H1 (cell line): ENCODE measurements around the gene HECTD4. TPM values are rescaled to one million over a fixed set of nuclear protein-coding genes. Genes with fewer than 3 reads are reported as not detected.

Experiments
- CTCF ChIA-PET: fragments of 300-600 bp; sonication (Branson Sonifier 250); formaldehyde crosslinking; loops from one replicate; lab custom pipeline; 2021; ENCODE audit not compliant: partially characterized antibody; lab: Charles Lee
- POLR2A ChIA-PET: fragments of 300-600 bp; sonication (Branson Sonifier 250); formaldehyde crosslinking; loops from one replicate; lab custom pipeline; 2021; ENCODE audit warnings: inconsistent platforms; ENCODE audit not compliant: partially characterized antibody; lab: Charles Lee
- DNase-seq, 2 experiments: peaks; one replicate each; pipeline versions ENCODE4 v3.0.0 to v3.0.0-alpha.2; 2010 to 2022; ENCODE audit warnings: low spot score in 2 of 2, low read depth in 1 of 2, mixed read lengths in 1 of 2
- FAIRE-seq: peaks from 2 replicates; lab custom pipeline; 2011; peaks lifted over from hg19 to GRCh38; lab: Jason Lieb, UNC
- H2AFZ ChIP-seq: 2 replicates; pipeline ENCODE4 v1.8.1; 2012; ENCODE audit warnings: low read length, inconsistent platforms
- H2AK5ac ChIP-seq: 2 replicates; pipeline ENCODE4 v1.6.1; 2013; ENCODE audit warnings: low read depth, low read length
- H2BK120ac ChIP-seq: replicated peaks from 2 replicates; pipeline ENCODE3; 2013; ENCODE audit warnings: low read depth, low read length, inconsistent platforms
- H2BK12ac ChIP-seq: 2 replicates; pipeline ENCODE4 v1.6.1; 2013; ENCODE audit warnings: low read depth, low read length
- H2BK15ac ChIP-seq: 2 replicates; pipeline ENCODE4 v1.6.1; 2013; ENCODE audit warnings: low read length
- H2BK20ac ChIP-seq: 2 replicates; pipeline ENCODE4 v1.6.1; 2013; ENCODE audit warnings: low read length
- H2BK5ac ChIP-seq: 2 replicates; pipeline ENCODE4 v1.6.1; 2013; ENCODE audit warnings: low read depth, low read length
- H3K14ac ChIP-seq: 2 replicates; pipeline ENCODE4 v1.6.1; 2013; ENCODE audit warnings: inconsistent platforms; ENCODE audit not compliant: insufficient read length
- H3K18ac ChIP-seq: 2 replicates; pipeline ENCODE4 v1.6.1; 2013; ENCODE audit warnings: low read length; ENCODE audit errors: extremely low read depth
- H3K23ac ChIP-seq: 2 replicates; pipeline ENCODE4 v1.6.1; 2013; ENCODE audit warnings: inconsistent platforms; ENCODE audit not compliant: insufficient read length
- H3K23me2 ChIP-seq: 2 replicates; pipeline ENCODE4 v1.6.1; 2013; ENCODE audit warnings: low read depth, low read length
- H3K27ac ChIP-seq: 2 replicates; pipeline ENCODE4 v1.6.1; 2011; ENCODE audit warnings: low read depth, low read length, inconsistent platforms
- H3K27me3 ChIP-seq, 4 experiments: replicated peaks in 1 of 4; 1 replicate in 1 of 4; 2 replicates in 3 of 4; pipeline versions ENCODE4 v1.6.1 to v1.8.1; 2011 to 2013; ENCODE audit warnings: low read length in 3 of 4, mild to moderate bottlenecking in 3 of 4, inconsistent platforms in 2 of 4, mixed read lengths in 2 of 4, moderate library complexity in 1 of 4; ENCODE audit not compliant: control insufficient read depth in 3 of 4, insufficient read depth in 3 of 4; ENCODE audit errors: extremely low read depth in 1 of 4
- H3K36me3 ChIP-seq, 4 experiments: 2 replicates each; pipeline versions ENCODE4 v1.6.1 to v1.8.1; 2011 to 2013; ENCODE audit warnings: mild to moderate bottlenecking in 4 of 4, low read length in 3 of 4, moderate library complexity in 2 of 4, control low read depth in 1 of 4, inconsistent platforms in 1 of 4; ENCODE audit not compliant: insufficient read depth in 4 of 4, control insufficient read depth in 2 of 4
- H3K4ac ChIP-seq: replicated peaks from 2 replicates; pipeline ENCODE3; 2013; ENCODE audit warnings: low read length, low read depth, mixed read lengths, inconsistent platforms; ENCODE audit not compliant: insufficient read length
- H3K4me1 ChIP-seq, 4 experiments: replicated peaks in 1 of 4; 1 replicate in 1 of 4; 2 replicates in 3 of 4; pipeline versions ENCODE4 v1.6.1 to v1.8.1; 2011 to 2013; ENCODE audit warnings: low read length in 3 of 4, inconsistent platforms in 2 of 4, mixed read lengths in 1 of 4; ENCODE audit not compliant: insufficient read depth in 4 of 4, control insufficient read depth in 3 of 4
- H3K4me2 ChIP-seq, 2 experiments: 2 replicates each; pipeline versions ENCODE4 v1.6.1 to v1.8.1; 2011 to 2013; ENCODE audit warnings: low read depth in 2 of 2, low read length in 2 of 2, control low read depth in 1 of 2, inconsistent platforms in 1 of 2, mild to moderate bottlenecking in 1 of 2; ENCODE audit not compliant: insufficient read depth in 1 of 2
- H3K4me3 ChIP-seq, 4 experiments: fragments of 200-600, 300-600 bp in 1 of 4; sonication (generic), shearing (Covaris generic), sonication (Bioruptor Twin) in 1 of 4; 2 replicates each; pipeline versions ENCODE4 v1.5.1 to v1.8.1; 2011 to 2016; ENCODE audit warnings: low read length in 4 of 4, low read depth in 3 of 4, control low read depth in 2 of 4, inconsistent platforms in 2 of 4, mild to moderate bottlenecking in 2 of 4, mixed read lengths in 1 of 4, moderate library complexity in 1 of 4; ENCODE audit not compliant: insufficient read depth in 2 of 4; ENCODE audit errors: extremely low read depth in 1 of 4
- H3K56ac ChIP-seq: replicated peaks from 2 replicates; pipeline ENCODE3; 2013; ENCODE audit warnings: low read depth, mild to moderate bottlenecking, mixed read lengths, low read length, inconsistent platforms; ENCODE audit not compliant: insufficient read length
- H3K79me1 ChIP-seq: 2 replicates; pipeline ENCODE4 v1.6.1; 2013; ENCODE audit warnings: low read depth, low read length, control low read depth
- H3K79me2 ChIP-seq, 2 experiments: 2 replicates each; pipeline versions ENCODE4 v1.6.1 to v1.8.1; 2012 to 2013; ENCODE audit warnings: low read length in 2 of 2, mild to moderate bottlenecking in 2 of 2, inconsistent platforms in 1 of 2; ENCODE audit not compliant: insufficient read depth in 2 of 2, control insufficient read depth in 1 of 2
- H3K9ac ChIP-seq, 4 experiments: replicated peaks in 1 of 4; 1 replicate in 1 of 4; 2 replicates in 3 of 4; pipeline versions ENCODE4 v1.6.1 to v1.8.1; 2011 to 2013; ENCODE audit warnings: low read depth in 3 of 4, low read length in 3 of 4, control low read depth in 2 of 4, mild to moderate bottlenecking in 2 of 4, moderate library complexity in 2 of 4, inconsistent platforms in 1 of 4; ENCODE audit errors: extremely low read depth in 1 of 4
- H3K9me3 ChIP-seq, 2 experiments: 2 replicates each; pipeline versions ENCODE4 v1.6.1 to v1.8.1; 2012 to 2013; ENCODE audit warnings: mild to moderate bottlenecking in 2 of 2, moderate library complexity in 2 of 2, control low read depth in 1 of 2, inconsistent platforms in 1 of 2, low read depth in 1 of 2, low read length in 1 of 2, mixed read lengths in 1 of 2; ENCODE audit not compliant: insufficient read depth in 2 of 2
- H4K20me1 ChIP-seq, 2 experiments: replicated peaks in 1 of 2; 2 replicates each; pipeline versions ENCODE3 to v1.8.1; 2011 to 2013; ENCODE audit warnings: inconsistent platforms in 2 of 2, low read length in 2 of 2, mild to moderate bottlenecking in 1 of 2; ENCODE audit not compliant: insufficient read depth in 2 of 2, control insufficient read depth in 1 of 2
- H4K5ac ChIP-seq: 2 replicates; pipeline ENCODE4 v1.6.1; 2013; ENCODE audit warnings: low read length, low read depth, mixed read lengths, inconsistent platforms; ENCODE audit not compliant: insufficient read length
- H4K8ac ChIP-seq: 2 replicates; pipeline ENCODE4 v1.8.0; 2013; ENCODE audit warnings: mild to moderate bottlenecking, moderate library complexity, low read length, inconsistent platforms; ENCODE audit not compliant: insufficient read depth; ENCODE audit errors: extremely low read depth
- H4K91ac ChIP-seq: replicated peaks from 2 replicates; pipeline ENCODE3; 2013; ENCODE audit warnings: low read length, mixed read lengths, inconsistent platforms; ENCODE audit not compliant: insufficient read length
- BACH1 ChIP-seq: IDR thresholded peaks from 2 replicates; pipeline ENCODE4 v1.6.1; 2012; ENCODE audit warnings: low read length, improper control_type of control experiment
- BCL11A ChIP-seq, 2 experiments: IDR thresholded peaks; one replicate each; pipeline ENCODE4 v1.6.1; 2011; ENCODE audit warnings: low read depth in 2 of 2, low read length in 2 of 2, mild to moderate bottlenecking in 2 of 2
- EP300 ChIP-seq, 2 experiments: IDR thresholded peaks; 1 replicate in 1 of 2; 2 replicates in 1 of 2; pipeline ENCODE4 v1.6.1; 2011 to 2012; ENCODE audit warnings: low read depth in 2 of 2, low read length in 2 of 2, mild to moderate bottlenecking in 2 of 2, borderline replicate concordance in 1 of 2, inconsistent platforms in 1 of 2, moderate library complexity in 1 of 2
- HDAC6 ChIP-seq: IDR thresholded peaks from one replicate; pipeline ENCODE4 v1.7.1; 2012; ENCODE audit warnings: low read depth, mild to moderate bottlenecking, inconsistent platforms, low read length, moderate library complexity
- JUN ChIP-seq: IDR thresholded peaks from 2 replicates; pipeline ENCODE4 v1.6.1; 2011; ENCODE audit warnings: low read depth, mild to moderate bottlenecking, improper control_type of control experiment, low read length
- JUND ChIP-seq: IDR thresholded peaks from 2 replicates; pipeline ENCODE4 v1.6.1; 2011; ENCODE audit warnings: mild to moderate bottlenecking, improper control_type of control experiment, low read length
- KDM1A ChIP-seq: fragments of 200-600, 300-600 bp; sonication (generic); IDR thresholded peaks from 2 replicates; pipeline ENCODE4 v1.7.1; 2016; ENCODE audit warnings: mild to moderate bottlenecking, low read length, borderline replicate concordance
- KDM4A ChIP-seq: IDR thresholded peaks from one replicate; pipeline ENCODE4 v1.7.1; 2012; ENCODE audit warnings: low read depth, mild to moderate bottlenecking, moderate library complexity, low read length, inconsistent platforms; ENCODE audit not compliant: severe bottlenecking
- MAX ChIP-seq: IDR thresholded peaks from 2 replicates; pipeline ENCODE4 v1.6.1; 2012; ENCODE audit warnings: inconsistent platforms
- RBBP5 ChIP-seq: IDR thresholded peaks from 2 replicates; pipeline ENCODE4 v1.7.1; 2012; ENCODE audit warnings: low read depth, mild to moderate bottlenecking, inconsistent platforms, low read length, moderate library complexity, borderline replicate concordance
- RFX5 ChIP-seq: IDR thresholded peaks from 2 replicates; pipeline ENCODE4 v1.6.1; 2011; ENCODE audit warnings: low read depth, low read length, improper control_type of control experiment, borderline replicate concordance
- SIX5 ChIP-seq: IDR thresholded peaks from 2 replicates; pipeline ENCODE4 v1.6.1; 2011; ENCODE audit warnings: mild to moderate bottlenecking, low read depth, low read length
- TCF12 ChIP-seq: IDR thresholded peaks from 2 replicates; pipeline ENCODE4 v1.6.1; 2011; ENCODE audit warnings: low read depth, mild to moderate bottlenecking, low read length
- ZNF274 ChIP-seq: IDR thresholded peaks from 2 replicates; pipeline ENCODE4 v1.7.0; 2012; ENCODE audit warnings: low read length, borderline replicate concordance; ENCODE audit errors: extremely low read depth
- WGBS, 2 experiments: shearing (Covaris generic) in 1 of 2; methylation state at CpG; one replicate each; pipeline versions ENCODE4 v1.1.6 to v1.1.7; 2013 to 2015; ENCODE audit warnings: low lambda C conversion rate in 2 of 2, mixed read lengths in 2 of 2, inconsistent platforms in 1 of 2, low coverage in 1 of 2, missing lambda C conversion rate in 1 of 2; ENCODE audit not compliant: insufficient replicate concordance in 2 of 2, insufficient coverage in 1 of 2, insufficient read length in 1 of 2; ENCODE audit errors: extremely low coverage in 1 of 2, missing lambda C conversion rate in 1 of 2; 5-methylcytosine and 5-hydroxymethylcytosine counted together
- polyA plus RNA-seq, 7 experiments: library from polyadenylated mRNA; depleted of rRNA in 3 of 7; stranded (reverse) in 5 of 7; unstranded in 2 of 7; fragments of >200 nt in 5 of 7; fragments of 200-250 nt in 2 of 7; gene quantifications; 1 replicate in 5 of 7; 2 replicates in 1 of 7; 4 replicates in 1 of 7; pipeline versions ENCODE4 v1.2.1 to v1.2.3, GENCODE V29; 2011 to 2013; ENCODE audit warnings: missing spikeins in 2 of 7, mixed read lengths in 2 of 7
- total RNA-seq: library from RNA; stranded (reverse); fragmentation: NEBNext Ultra II Directional; extraction: Animal tissue kit (Norgen Biotek cat#: 25700); gene quantifications from 2 replicates; pipeline ENCODE4 v1.2.1, GENCODE V29; 2021

The HECTD4 gene
- total and polyA plus RNA-seq, 2 of the 8 experiments (the other 6 are each of a cell fraction or from before 2014, with no cell fraction given) = 6.5 to 33.7 TPM

GRCh38 chr12:112333019-112333418, 49.2 kb downstream of the HECTD4 start:
- H2BK15ac ChIP-seq = no peak overlapping the region
- no peak overlapping the region for H2BK5ac ChIP-seq
- no peaks in the 10 kb centered on the region for H3K4me1 ChIP-seq
- no peak overlapping the region for H2AK5ac ChIP-seq
- no peaks in the 10 kb centered on the region for H4K20me1 ChIP-seq
- H3K18ac ChIP-seq = no peak overlapping the region
- no peak overlapping the region for H3K4ac ChIP-seq
- WGBS, 2 experiments = 85% methylated on average over 3 of the region's 3 CpGs; no CpG with 5 or more reads in 1 of the 2 experiments
- no peaks in the 10 kb centered on the region for H3K27me3 ChIP-seq
- H4K8ac ChIP-seq = no peak overlapping the region
- H3K23me2 ChIP-seq = no peaks in the 10 kb centered on the region
- ChIA-PET POLR2A (interaction anchor here (0.6 kb wide), 1 partner anchor 506 kb away, joined by 5 read pairs; no protein-coding TSS in a partner anchor), CTCF (interaction anchor here (0.6 to 0.8 kb wide), 2 partner anchors 23 to 91 kb away, joined by 3 to 4 read pairs; no protein-coding TSS in a partner anchor)
- no peak overlapping the region for H2BK120ac ChIP-seq
- no peak overlapping the region for H3K56ac ChIP-seq
- DNase-seq (no peak), FAIRE-seq (no peak)
- H2BK12ac ChIP-seq = no peak overlapping the region
- H3K23ac ChIP-seq = no peak overlapping the region
- H3K14ac ChIP-seq = no peak overlapping the region
- no peak for TF ChIP-seq BACH1
- TF ChIP-seq RBBP5 = no peak
- no peak for TF ChIP-seq SIX5
- no peak for TF ChIP-seq HDAC6
- no peak for TF ChIP-seq MAX
- no peak for TF ChIP-seq KDM1A
- no peak for TF ChIP-seq BCL11A (IDR thresholded peaks at IDR 0.05; ENCODE audit: low read depth in 2 of 2, low read length in 2 of 2)
- no peak for TF ChIP-seq RFX5
- TF ChIP-seq KDM4A = no peak
- no peak for TF ChIP-seq TCF12
- no peak for TF ChIP-seq JUN
- TF ChIP-seq ZNF274 = no peak
- no peak for TF ChIP-seq EP300 (IDR thresholded peaks at IDR 0.05; ENCODE audit: borderline replicate concordance in 1 of 2, low read depth in 2 of 2, low read length in 2 of 2)
- TF ChIP-seq JUND = no peak
- H4K5ac ChIP-seq = no peak overlapping the region
- no peak overlapping the region for H2BK20ac ChIP-seq
- H3K9ac ChIP-seq = no peak overlapping the region
- H4K91ac ChIP-seq = no peak overlapping the region
- H2AFZ ChIP-seq = no peak overlapping the region
- H3K27ac ChIP-seq = no peak overlapping the region
- no peak overlapping the region for H3K4me3 ChIP-seq
- no peaks in the 10 kb centered on the region for H3K36me3 ChIP-seq
- H3K79me1 ChIP-seq = no peaks in the 10 kb centered on the region
- H3K9me3 ChIP-seq = no peaks in the 10 kb centered on the region
- no peak overlapping the region for H3K4me2 ChIP-seq
- peaks cover 0 to 12% of the 10 kb centered on the region in 2 experiments; a peak in 1 of 4 replicates for H3K79me2 ChIP-seq
